Gastrocnemius medialis (tissue), 4 donors: ENCODE results near the gene FUZ. TPM values are rescaled to one million over a fixed set of nuclear protein-coding genes. Genes with fewer than 3 reads are reported as not detected.

Experiments
- ATAC-seq, 2 donors: fragments of 150-250 bp; one replicate each; pipeline ENCODE4 v1.9.1; 2016
- DNase-seq, 2 donors: peaks; one replicate each; pipeline ENCODE4 v3.0.0-alpha.2; 2019
- H3K27ac ChIP-seq, 4 donors: fragments of 200-600 bp; sonication (generic); 1 replicate in 1 of 4; 2 replicates in 3 of 4; pipeline ENCODE4 v1.5.1; 2016 to 2018; ENCODE audit warnings: mild to moderate bottlenecking in 2 of 4, moderate library complexity in 1 of 4
- H3K27me3 ChIP-seq, 3 donors: fragments of 200-600 bp; sonication (generic) in 2 of 3; 1 replicate in 1 of 3; 2 replicates in 2 of 3; pipeline versions ENCODE4 v1.5.1 to v1.6.0; 2016 to 2019; ENCODE audit warnings: mild to moderate bottlenecking in 1 of 3, moderate library complexity in 1 of 3
- H3K36me3 ChIP-seq, 2 donors: fragments of 200-600 bp; sonication (generic) in 1 of 2; one replicate each; pipeline ENCODE4 v1.5.1; 2017 to 2018
- H3K4me1 ChIP-seq, 2 donors: fragments of 200-600 bp; sonication (generic) in 1 of 2; one replicate each; pipeline ENCODE4 v1.5.1; 2016 to 2017; ENCODE audit warnings: mild to moderate bottlenecking in 2 of 2
- H3K4me3 ChIP-seq, 4 donors: fragments of 200-600 bp; sonication (generic) in 3 of 4; 1 replicate in 1 of 4; 2 replicates in 3 of 4; pipeline ENCODE4 v1.5.1; 2016 to 2019; ENCODE audit warnings: mild to moderate bottlenecking in 2 of 4
- H3K9me3 ChIP-seq, 3 donors: fragments of 200-600 bp; sonication (generic) in 2 of 3; 1 replicate in 1 of 3; 2 replicates in 2 of 3; pipeline ENCODE4 v1.5.1; 2016 to 2019
- CTCF ChIP-seq, 5 experiments: fragments of 450-650 bp in 3 of 5; fragments of 200-600 bp in 2 of 5; sonication (generic) in 2 of 5; IDR thresholded peaks in 4 of 5; conservative IDR thresholded peaks in 1 of 5; 1 replicate in 4 of 5; 2 replicates in 1 of 5; pipeline ENCODE4 v1.5.1; 2016 to 2019; ENCODE audit warnings: antibody characterized with exemption in 5 of 5, mild to moderate bottlenecking in 3 of 5, moderate library complexity in 3 of 5
- POLR2A ChIP-seq, 2 donors: fragments of 450-650 bp; IDR thresholded peaks; one replicate each; pipeline ENCODE4 v1.6.1; 2017; ENCODE audit warnings: antibody characterized with exemption in 2 of 2, mild to moderate bottlenecking in 2 of 2, moderate library complexity in 2 of 2
- in situ Hi-C, 4 donors: fragments of 200-750 bp; cut with MboI; loops; one replicate each; pipeline versions ENCODE4 v1.15.0 to v1.8.0; 2017; ENCODE audit warnings: low sequenced_read_pairs in 4 of 4
- intact Hi-C: fragments of 100-400 bp; cut with DNase I; formaldehyde crosslinking; loops from one replicate; pipeline ENCODE4 v1.15.1; 2023; ENCODE audit warnings: low total_unique reads
- total RNA-seq, 4 donors: library from RNA; depleted of rRNA; stranded (reverse); fragments of >200 nt; gene quantifications; one replicate each; pipeline versions ENCODE4 v1.1.0 to v1.2.3, GENCODE V29; 2016

Gene FUZ
- total RNA-seq, 4 donors from 2014 or later = 14.2 to 35.5 (median 26.0) TPM

- no peak for DNase-seq
- in situ Hi-C loops (no loop called here), intact Hi-C loops (no loop called here)
- no peaks in the 10 kb centered on the region for H3K27me3 ChIP-seq
- H3K4me3 ChIP-seq = no peak overlapping the region
- no peaks in the 10 kb centered on the region for H3K36me3 ChIP-seq
- peaks cover 11 to 15% of the 10 kb centered on the region in 2 donors for H3K4me1 ChIP-seq
- no peak for ATAC-seq
- no peak overlapping the region for H3K27ac ChIP-seq
- TF ChIP-seq POLR2A (IDR thresholded peaks at IDR 0.05) (no peak), CTCF (IDR thresholded peaks at IDR 0.05 in 4 of 5, conservative IDR thresholded peaks at IDR 0.05 in 1 of 5) (no peak)
- H3K9me3 ChIP-seq = no peaks in the 10 kb centered on the region
These were observed 41.4 kb downstream of the FUZ start for GRCh38 chr19:49771674-49772139.

GRCh38 chr19:49770529-49770928 is 42.6 kb downstream of the FUZ start:
- no peaks in the 10 kb centered on the region for H3K9me3 ChIP-seq
- TF ChIP-seq CTCF (IDR thresholded peaks at IDR 0.05 in 4 of 5, conservative IDR thresholded peaks at IDR 0.05 in 1 of 5) = no peak
- no peak for TF ChIP-seq POLR2A (IDR thresholded peaks at IDR 0.05)
- no peaks in the 10 kb centered on the region for H3K36me3 ChIP-seq
- peaks cover 16 to 21% of the 10 kb centered on the region in 2 donors for H3K4me1 ChIP-seq
- DNase-seq = no peak
- no peak overlapping the region for H3K4me3 ChIP-seq
- ATAC-seq = no peak
- intact Hi-C loops (no loop called here), in situ Hi-C loops (no loop called here)
- H3K27ac ChIP-seq = no peak overlapping the region
- H3K27me3 ChIP-seq = no peaks in the 10 kb centered on the region

GRCh38 chr19:49767967-49768581 is 45.0 kb downstream of the FUZ start:
- ATAC-seq (no peak), DNase-seq (no peak)
- no peaks in the 10 kb centered on the region for H3K27me3 ChIP-seq
- peak overlapping the region; percentile 84 to 96 (median 92) for H3K27ac ChIP-seq
- no peaks in the 10 kb centered on the region for H3K9me3 ChIP-seq
- in situ Hi-C loops (no loop called here), intact Hi-C loops (loop anchor here (2.0 to 10.0 kb wide), 4 partner anchors 51 to 1993 kb away; partner anchors contain the start of genes CLDND2, ETFB and SELENOW)
- H3K36me3 ChIP-seq = no peaks in the 10 kb centered on the region
- H3K4me3 ChIP-seq = peak overlapping the region; percentile 64 to 99 (median 92)
- peaks cover 19 to 22% of the 10 kb centered on the region in 2 donors for H3K4me1 ChIP-seq
- TF ChIP-seq CTCF (IDR thresholded peaks at IDR 0.05 in 4 of 5, conservative IDR thresholded peaks at IDR 0.05 in 1 of 5) = no peak
- no peak for TF ChIP-seq POLR2A (IDR thresholded peaks at IDR 0.05)

- H3K27me3 ChIP-seq = no peaks in the 10 kb centered on the region
- H3K4me3 ChIP-seq = peak overlapping the region; percentile 64 to 99 (median 92)
- no peaks in the 10 kb centered on the region for H3K36me3 ChIP-seq
- H3K27ac ChIP-seq = peak overlapping the region; percentile 84 to 96 (median 92)
- no peaks in the 10 kb centered on the region for H3K9me3 ChIP-seq
- H3K4me1 ChIP-seq = peaks cover 19 to 22% of the 10 kb centered on the region in 2 donors
- TF ChIP-seq POLR2A (IDR thresholded peaks at IDR 0.05) (no peak), CTCF (IDR thresholded peaks at IDR 0.05 in 4 of 5, conservative IDR thresholded peaks at IDR 0.05 in 1 of 5) (no peak)
- no peak for DNase-seq
- no peak for ATAC-seq
- in situ Hi-C loops (no loop called here), intact Hi-C loops (loop anchor here (2.0 to 10.0 kb wide), 4 partner anchors 50 to 1993 kb away; partner anchors contain the start of genes CLDND2, ETFB and SELENOW)
These were observed 45.7 kb downstream of the FUZ start for GRCh38 chr19:49767381-49767780.
